Neural cell (in vitro differentiated cells): ENCODE data around the gene GAPVD1.

Source experiments
- EP300 ChIP-seq: fragments of 450-650 bp; conservative IDR thresholded peaks from 2 replicates; pipeline ENCODE4 v1.6.1; 2014; ENCODE audit warnings: antibody characterized with exemption, mild to moderate bottlenecking, moderate library complexity; ENCODE audit not compliant: poor library complexity, severe bottlenecking
- POLR2AphosphoS5 ChIP-seq: IDR thresholded peaks from 2 replicates; pipeline ENCODE4 v1.6.1; 2012
- RAD21 ChIP-seq: fragments of 450-650 bp; conservative IDR thresholded peaks from 2 replicates; pipeline ENCODE4 v1.6.1; 2014; ENCODE audit warnings: antibody characterized with exemption, mild to moderate bottlenecking, moderate library complexity
- TF ChIP-seq, protein P1 (sequence below): fragments of 450-650 bp; IDR thresholded peaks from 2 replicates; pipeline ENCODE4 v1.5.1; 2014; ENCODE audit warnings: antibody characterized with exemption, mild to moderate bottlenecking, moderate library complexity; ENCODE audit not compliant: poor library complexity, severe bottlenecking
- TF ChIP-seq, protein P2 (sequence below): IDR thresholded peaks from 2 replicates; pipeline ENCODE4 v1.6.1; 2012; ENCODE audit warnings: borderline replicate concordance

DNA sequence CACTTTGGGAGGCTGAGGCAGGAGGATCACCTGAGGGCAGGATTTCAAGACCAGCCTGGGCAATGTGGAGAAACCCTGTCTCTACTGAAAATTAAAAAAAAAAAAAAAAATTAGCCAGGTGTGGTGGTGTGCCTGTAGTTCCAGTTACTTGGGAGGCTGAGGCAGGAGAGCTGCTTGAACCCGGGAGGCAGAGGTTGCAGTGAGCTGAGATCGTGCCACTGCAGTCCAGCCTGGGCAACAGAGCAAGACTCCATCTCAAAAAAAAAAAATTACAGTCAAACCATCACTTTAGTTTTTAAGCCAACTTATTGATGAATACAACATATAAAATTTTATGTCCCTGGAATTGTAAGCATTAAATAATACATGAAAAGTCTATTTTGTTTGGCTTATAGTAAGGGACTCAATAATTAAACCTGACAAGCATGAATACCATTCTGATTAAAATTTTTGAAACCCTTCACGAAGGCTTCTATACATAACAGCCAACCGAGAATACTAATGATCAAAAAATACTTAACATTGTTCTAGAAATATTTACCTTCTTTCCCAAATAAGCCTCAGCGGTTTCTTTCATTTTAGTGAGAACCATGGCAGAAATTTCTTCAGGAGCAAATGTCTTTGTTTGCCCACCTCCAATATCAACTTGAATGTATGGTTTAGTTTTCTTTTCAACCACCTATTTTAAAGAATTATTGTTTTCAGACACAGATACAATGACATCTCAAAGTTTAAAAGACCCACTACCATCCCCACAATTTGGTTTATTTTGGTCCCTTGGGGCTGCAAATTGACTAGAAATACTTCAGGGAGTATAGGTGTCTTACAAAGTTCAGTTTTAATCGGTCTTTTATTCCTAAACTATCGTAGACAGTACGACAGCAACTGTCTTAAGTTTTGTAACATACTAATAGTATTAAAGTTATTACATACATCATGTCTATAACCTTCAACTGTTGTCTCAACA, 21.7 kb upstream of the GAPVD1 start:
- TF ChIP-seq, protein P1, sequence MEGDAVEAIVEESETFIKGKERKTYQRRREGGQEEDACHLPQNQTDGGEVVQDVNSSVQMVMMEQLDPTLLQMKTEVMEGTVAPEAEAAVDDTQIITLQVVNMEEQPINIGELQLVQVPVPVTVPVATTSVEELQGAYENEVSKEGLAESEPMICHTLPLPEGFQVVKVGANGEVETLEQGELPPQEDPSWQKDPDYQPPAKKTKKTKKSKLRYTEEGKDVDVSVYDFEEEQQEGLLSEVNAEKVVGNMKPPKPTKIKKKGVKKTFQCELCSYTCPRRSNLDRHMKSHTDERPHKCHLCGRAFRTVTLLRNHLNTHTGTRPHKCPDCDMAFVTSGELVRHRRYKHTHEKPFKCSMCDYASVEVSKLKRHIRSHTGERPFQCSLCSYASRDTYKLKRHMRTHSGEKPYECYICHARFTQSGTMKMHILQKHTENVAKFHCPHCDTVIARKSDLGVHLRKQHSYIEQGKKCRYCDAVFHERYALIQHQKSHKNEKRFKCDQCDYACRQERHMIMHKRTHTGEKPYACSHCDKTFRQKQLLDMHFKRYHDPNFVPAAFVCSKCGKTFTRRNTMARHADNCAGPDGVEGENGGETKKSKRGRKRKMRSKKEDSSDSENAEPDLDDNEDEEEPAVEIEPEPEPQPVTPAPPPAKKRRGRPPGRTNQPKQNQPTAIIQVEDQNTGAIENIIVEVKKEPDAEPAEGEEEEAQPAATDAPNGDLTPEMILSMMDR: no peak
- TF ChIP-seq, protein P2, sequence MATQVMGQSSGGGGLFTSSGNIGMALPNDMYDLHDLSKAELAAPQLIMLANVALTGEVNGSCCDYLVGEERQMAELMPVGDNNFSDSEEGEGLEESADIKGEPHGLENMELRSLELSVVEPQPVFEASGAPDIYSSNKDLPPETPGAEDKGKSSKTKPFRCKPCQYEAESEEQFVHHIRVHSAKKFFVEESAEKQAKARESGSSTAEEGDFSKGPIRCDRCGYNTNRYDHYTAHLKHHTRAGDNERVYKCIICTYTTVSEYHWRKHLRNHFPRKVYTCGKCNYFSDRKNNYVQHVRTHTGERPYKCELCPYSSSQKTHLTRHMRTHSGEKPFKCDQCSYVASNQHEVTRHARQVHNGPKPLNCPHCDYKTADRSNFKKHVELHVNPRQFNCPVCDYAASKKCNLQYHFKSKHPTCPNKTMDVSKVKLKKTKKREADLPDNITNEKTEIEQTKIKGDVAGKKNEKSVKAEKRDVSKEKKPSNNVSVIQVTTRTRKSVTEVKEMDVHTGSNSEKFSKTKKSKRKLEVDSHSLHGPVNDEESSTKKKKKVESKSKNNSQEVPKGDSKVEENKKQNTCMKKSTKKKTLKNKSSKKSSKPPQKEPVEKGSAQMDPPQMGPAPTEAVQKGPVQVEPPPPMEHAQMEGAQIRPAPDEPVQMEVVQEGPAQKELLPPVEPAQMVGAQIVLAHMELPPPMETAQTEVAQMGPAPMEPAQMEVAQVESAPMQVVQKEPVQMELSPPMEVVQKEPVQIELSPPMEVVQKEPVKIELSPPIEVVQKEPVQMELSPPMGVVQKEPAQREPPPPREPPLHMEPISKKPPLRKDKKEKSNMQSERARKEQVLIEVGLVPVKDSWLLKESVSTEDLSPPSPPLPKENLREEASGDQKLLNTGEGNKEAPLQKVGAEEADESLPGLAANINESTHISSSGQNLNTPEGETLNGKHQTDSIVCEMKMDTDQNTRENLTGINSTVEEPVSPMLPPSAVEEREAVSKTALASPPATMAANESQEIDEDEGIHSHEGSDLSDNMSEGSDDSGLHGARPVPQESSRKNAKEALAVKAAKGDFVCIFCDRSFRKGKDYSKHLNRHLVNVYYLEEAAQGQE: no peak
- TF ChIP-seq POLR2AphosphoS5 (no peak), EP300 (no peak), RAD21 (no peak)
